GM12892 (cell line): ENCODE results near the gene TTF2.

Experiments
- DNase-seq: peaks from one replicate; pipeline ENCODE4 v3.0.0; 2011; ENCODE audit not compliant: insufficient read length
- FAIRE-seq: peaks from 2 replicates; lab custom pipeline; 2011; peaks lifted over from hg19 to GRCh38; lab: Jason Lieb, UNC
- POLR2A ChIP-seq: IDR thresholded peaks from 2 replicates; pipeline ENCODE4 v1.6.1; 2011; ENCODE audit warnings: low read depth, low read length, control low read depth
- POLR2AphosphoS5 ChIP-seq: IDR thresholded peaks from 2 replicates; pipeline ENCODE4 v1.6.1; 2011; ENCODE audit warnings: low read depth, low read length, control low read depth
- TAF1 ChIP-seq: IDR thresholded peaks from 2 replicates; pipeline ENCODE4 v1.6.1; 2011; ENCODE audit warnings: low read depth, mild to moderate bottlenecking, control low read depth, low read length, borderline replicate concordance

TTF2 gene

DNA sequence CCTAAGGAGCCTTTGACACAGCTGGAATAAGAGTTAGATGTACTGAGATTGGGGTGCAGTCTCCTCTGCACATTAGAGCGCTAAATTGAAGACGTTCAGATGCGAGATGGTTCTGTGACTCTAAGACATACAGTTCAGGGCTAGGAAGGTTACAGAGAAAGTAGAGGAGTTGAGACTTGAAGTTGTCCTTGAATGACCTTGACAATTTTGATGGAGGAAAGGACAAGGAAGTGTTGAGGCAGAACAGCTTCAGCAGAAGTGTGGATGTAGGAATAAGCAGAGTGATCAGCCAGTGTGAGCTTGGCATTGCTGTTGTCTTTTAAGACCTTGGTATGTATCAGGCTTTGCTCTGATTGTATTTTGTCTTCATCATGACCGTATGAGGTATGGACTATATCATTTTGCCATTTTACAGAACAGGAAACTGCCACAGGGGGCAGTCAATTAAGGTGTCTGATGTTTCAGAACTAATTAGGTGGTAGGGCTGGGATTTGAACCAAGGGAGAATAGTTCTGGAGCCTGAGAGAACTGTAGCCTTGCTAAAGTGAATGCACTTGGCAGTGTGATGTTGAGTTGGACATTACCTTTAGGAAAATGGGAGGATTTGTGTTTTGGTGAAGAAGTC lies 9.2 kb downstream of the TTF2 start:
- FAIRE-seq (no peak), DNase-seq (no peak)

DNA sequence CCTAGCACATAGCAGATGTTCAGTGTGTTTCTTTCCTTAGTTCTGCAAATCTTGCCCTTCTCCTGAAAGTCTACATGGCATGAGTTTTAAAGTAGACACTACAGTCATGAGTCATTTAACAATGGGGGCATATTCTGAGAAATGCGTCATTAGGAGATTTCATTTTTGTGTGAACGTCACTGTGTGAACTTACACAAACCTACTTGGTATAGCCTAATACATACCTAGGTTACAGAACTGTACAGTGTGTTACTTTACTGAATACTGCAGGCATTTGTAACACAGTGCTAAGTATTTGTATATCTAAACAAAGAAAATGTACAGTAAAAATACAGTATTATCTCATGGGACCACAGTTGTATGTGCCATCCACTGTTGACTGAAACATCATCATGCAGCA lies 10.0 kb downstream of the TTF2 start:
- DNase-seq (no peak), FAIRE-seq (no peak)
- TF ChIP-seq POLR2AphosphoS5 (no peak), TAF1 (no peak), POLR2A (no peak)

More for the DNA sequence above, 9.2 kb downstream of the TTF2 start:
- no peak for TF ChIP-seq TAF1
- TF ChIP-seq POLR2A, result no peak; the same call in 1 of the 2 replicates
- no peak for TF ChIP-seq POLR2AphosphoS5

DNA sequence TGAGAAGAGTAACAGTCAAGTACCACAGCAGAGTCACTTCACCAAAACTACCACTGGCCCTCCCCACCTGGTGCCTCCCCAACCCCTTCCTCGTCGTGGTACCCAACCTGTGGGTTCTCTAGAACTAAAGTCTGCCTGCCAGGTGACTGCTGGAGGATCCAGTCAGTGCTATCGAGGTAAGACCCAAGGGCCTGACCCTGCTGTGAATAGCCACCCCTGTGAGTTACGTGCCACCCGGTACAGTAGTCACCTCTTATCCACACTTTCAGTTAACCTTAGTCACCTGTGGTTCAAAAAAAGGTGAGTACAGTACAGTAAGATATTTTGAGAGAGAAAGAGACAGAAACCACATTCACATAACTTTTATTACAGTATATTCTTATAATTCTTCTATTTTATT lies 16.5 kb downstream of the TTF2 start:
- DNase-seq (no peak), FAIRE-seq (no peak)
- TF ChIP-seq TAF1 (no peak), POLR2A (no peak)

GRCh38 chr1:117077267-117077666 lies 17.1 kb downstream of the TTF2 start:
- no peak for TF ChIP-seq POLR2A
- TF ChIP-seq POLR2AphosphoS5, result no peak
- TF ChIP-seq TAF1, result no peak
- FAIRE-seq (no peak), DNase-seq (no peak)

GRCh38 chr1:117079737-117080136 lies 19.6 kb downstream of the TTF2 start:
- no peak for FAIRE-seq
- no peak for DNase-seq
- TF ChIP-seq POLR2AphosphoS5 (no peak), POLR2A (no peak), TAF1 (no peak)

DNA sequence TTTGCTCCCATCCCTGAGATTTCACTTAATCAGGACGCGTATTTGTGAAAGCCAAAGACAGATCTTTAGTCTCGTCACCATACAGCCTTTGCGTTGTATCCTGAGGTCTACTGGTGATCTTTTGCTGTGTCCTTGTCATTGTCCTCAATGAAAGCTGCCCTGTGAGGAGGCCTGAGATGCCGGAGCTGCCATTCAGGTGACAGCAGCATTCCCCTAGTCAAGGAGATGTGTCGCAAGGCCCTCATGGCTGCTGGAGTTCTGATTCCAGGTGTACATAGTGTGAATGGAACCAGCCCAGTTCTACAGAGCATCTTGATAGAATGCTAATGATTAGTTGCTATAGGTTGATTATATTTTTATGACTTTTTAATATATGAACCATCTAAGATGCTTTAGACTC lies 24.1 kb downstream of the TTF2 start:
- FAIRE-seq (no peak), DNase-seq (no peak)
- peak; percentile 74; the same call in 1 of the 2 replicates for TF ChIP-seq POLR2AphosphoS5
- no peak for TF ChIP-seq TAF1
- TF ChIP-seq POLR2A, result no peak; the same call in 1 of the 2 replicates

GRCh38 chr1:117087686-117088085 lies 27.6 kb downstream of the TTF2 start:
- no peak for TF ChIP-seq POLR2AphosphoS5
- TF ChIP-seq TAF1, result no peak
- no peak for TF ChIP-seq POLR2A
- FAIRE-seq (no peak), DNase-seq (no peak)

- FAIRE-seq (no peak), DNase-seq (no peak)
- TF ChIP-seq POLR2A (no peak), POLR2AphosphoS5 (no peak)
These were observed 29.9 kb downstream of the TTF2 start for GRCh38 chr1:117089996-117090395.

DNA sequence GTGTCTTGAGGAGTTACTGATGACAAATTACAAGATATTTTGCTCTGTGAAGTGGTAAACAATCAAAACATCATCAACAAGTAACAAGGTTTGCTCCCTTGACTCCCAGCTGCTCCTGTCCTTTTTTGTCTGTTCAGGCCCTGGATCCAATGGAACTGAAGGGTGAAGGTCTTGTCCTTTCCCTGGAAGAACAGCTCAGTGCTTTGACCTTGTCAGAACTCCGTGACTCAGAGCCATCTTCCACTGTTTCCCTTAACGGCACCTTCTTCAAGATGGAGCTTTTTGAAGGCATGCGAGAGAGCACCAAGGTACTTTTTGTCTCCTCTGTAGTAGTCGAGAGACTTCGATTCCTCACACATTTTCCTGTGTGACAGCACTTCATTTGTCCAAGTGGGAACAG lies 32.5 kb downstream of the TTF2 start:
- DNase-seq, result no peak
- no peak for TF ChIP-seq TAF1
- TF ChIP-seq POLR2A, result no peak
- no peak for TF ChIP-seq POLR2AphosphoS5
- no peak for FAIRE-seq

- FAIRE-seq (no peak), DNase-seq (no peak)
- TF ChIP-seq POLR2A (no peak), TAF1 (no peak), POLR2AphosphoS5 (no peak)
These were observed 33.0 kb downstream of the TTF2 start for GRCh38 chr1:117093091-117093534.

DNA sequence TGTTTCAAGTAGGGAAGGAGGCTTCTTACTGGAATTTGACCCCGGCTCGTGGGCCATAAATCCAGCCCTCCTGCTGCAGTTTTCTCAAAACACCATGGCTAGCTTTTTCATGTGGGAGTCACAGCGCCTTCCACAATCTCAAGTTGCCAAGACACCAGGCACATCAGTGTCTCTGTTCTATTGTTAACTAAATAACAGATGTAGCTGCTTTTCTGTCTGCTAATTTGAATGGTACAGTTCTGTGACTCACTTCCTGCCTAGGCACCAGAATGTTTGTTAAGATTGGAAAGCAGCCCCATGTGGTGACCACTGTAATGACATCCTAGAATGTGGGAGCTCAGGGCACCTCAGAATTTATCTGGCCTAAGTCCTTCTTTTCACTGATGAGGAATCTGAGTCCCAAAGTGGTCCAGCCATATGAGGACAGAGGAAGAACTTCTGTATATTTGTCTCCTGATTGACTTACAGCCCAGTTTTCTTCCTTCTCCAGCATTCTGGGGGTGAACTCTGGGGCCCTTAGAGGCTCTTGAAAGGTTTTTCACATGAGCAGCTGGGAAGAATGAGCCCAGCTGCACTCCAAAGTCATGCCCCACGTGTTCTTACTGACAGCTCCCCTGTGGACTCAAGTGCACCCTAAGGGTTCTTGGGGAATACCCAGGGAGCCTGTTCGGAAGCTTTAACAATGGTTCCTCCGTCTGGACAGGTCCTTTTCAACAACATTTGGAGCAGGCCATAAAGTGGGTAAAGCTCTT lies 33.9 kb downstream of the TTF2 start:
- DNase-seq, result no peak
- FAIRE-seq, result no peak
- TF ChIP-seq POLR2AphosphoS5, result no peak
- TF ChIP-seq TAF1, result no peak
- TF ChIP-seq POLR2A, result no peak

GRCh38 chr1:117094841-117095604 lies 34.9 kb downstream of the TTF2 start:
- no peak for TF ChIP-seq POLR2A
- FAIRE-seq, result no peak
- no peak for DNase-seq
